NOMO-1 treated with dmso at 0.1 percent for 144 hours (cell line): ENCODE data around the gene CMA1.
"Not testable (repeated sequence)": the region's sequence is repeated elsewhere in the genome, so short reads cannot be mapped to it uniquely, and the experiment has no call there.

Experiments
- DNase-seq: peaks from one replicate; lab custom pipeline; 2025; ENCODE audit not compliant: unreplicated experiment; lab: John Stamatoyannopoulos, UW

CMA1 gene, protein sequence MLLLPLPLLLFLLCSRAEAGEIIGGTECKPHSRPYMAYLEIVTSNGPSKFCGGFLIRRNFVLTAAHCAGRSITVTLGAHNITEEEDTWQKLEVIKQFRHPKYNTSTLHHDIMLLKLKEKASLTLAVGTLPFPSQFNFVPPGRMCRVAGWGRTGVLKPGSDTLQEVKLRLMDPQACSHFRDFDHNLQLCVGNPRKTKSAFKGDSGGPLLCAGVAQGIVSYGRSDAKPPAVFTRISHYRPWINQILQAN

GRCh38 chr14:24508155-24508840 lies at the start of gene CMA1:
Gene CMA1, minus strand, starts transcription at chr14:24508265. Its CDS starts 30 bp downstream, at chr14:24508235.
- no peak for DNase-seq

DNA sequence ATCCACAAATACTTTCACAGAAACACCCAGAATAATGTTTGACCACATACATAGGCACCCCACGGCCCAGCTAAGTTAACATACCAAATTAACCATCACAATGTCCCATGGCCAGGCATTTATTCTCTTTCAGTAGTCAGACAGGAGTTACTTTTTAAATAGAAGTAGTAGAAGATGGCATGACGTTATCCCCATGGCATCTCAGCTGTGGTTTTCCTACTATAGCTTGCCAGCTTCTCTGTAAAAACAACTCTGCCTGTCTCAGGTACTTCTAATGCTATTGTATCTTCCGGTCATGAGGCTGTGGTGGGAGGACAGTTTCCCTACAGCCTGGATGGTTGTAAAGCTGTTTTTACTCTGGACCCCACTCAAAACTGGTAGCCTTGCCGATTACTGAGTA lies 48.7 kb upstream of the CMA1 start:
- no peak for DNase-seq

DNA sequence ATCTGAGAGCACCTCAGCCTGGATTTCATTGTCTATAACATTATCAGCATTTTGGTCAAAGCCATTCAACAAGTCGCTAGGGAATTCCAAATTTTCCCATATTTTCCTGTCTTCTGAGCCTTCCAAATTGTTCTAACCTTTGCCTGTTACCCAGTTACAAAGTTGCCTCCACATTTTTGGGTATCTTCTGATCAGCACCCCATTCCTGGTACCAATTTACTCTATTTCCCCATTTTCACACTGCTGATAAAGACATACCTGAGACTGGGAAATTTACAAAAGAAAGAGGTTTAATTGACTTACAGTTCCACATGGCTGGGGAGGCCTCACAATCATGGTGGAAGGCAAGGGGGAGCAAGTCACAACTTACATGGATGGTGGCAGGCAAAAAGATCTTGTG lies 41.0 kb upstream of the CMA1 start:
- not testable (repeated sequence) for DNase-seq

DNA sequence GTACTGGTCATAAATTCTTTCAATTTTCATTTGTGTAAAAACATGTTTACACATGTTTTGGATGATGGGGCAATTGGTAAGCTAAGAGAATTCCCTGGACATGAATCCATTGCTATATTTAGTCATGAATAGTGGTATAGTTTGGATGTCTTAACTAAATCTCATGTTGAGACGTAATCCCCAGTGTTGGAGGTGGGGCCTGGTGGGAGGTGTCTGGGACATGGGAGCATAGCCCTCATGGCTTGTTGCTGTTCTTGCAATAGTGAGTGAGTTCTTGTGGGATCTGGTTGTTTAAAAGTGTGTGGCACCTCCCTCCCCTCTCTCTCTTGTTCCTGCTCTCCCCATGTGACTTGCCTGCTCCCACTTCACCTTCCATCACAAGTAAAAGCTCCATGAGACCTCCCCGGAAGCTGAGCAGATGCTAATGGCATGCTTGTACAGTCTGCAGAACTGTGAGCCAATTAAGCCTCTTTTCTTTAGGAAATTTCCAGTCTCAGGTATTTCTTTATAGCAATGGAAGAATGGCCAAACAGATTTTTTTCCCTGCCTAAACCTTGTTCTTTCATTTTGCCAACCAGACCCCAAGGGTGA lies 34.4 kb upstream of the CMA1 start:
- no peak for DNase-seq

GRCh38 chr14:24535737-24536136 lies 27.7 kb upstream of the CMA1 start:
- no peak for DNase-seq

- DNase-seq: peak; percentile 42
Measured at GRCh38 chr14:24534286-24534685, 26.2 kb upstream of the CMA1 start.

- not testable (repeated sequence) for DNase-seq
Measured at GRCh38 chr14:24525877-24526620, 18.0 kb upstream of the CMA1 start.

GRCh38 chr14:24518851-24519250 lies 10.8 kb upstream of the CMA1 start:
- no peak for DNase-seq

- no peak for DNase-seq
Measured at GRCh38 chr14:24514209-24514608, 6.1 kb upstream of the CMA1 start.

DNA sequence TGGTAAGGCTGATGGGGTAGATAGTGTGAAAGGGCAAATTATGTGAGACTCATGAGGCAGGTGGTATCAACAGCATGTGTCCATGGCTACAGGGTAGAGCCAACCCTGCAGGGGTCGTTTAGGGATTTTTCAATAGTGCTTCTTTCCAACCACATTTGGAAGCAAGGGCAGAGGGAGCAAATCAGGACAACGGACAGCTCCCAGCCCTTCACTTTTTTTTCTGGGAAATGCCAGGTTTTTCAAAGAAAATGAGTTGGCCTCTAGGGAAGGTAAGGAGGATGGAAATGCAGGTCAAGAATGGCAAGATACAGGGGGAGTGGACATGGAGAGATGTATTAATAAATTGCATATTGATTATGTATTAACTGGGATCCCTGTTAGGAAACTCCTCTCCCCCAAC lies 4.9 kb upstream of the CMA1 start:
- no peak for DNase-seq

- no peak for DNase-seq
Measured at GRCh38 chr14:24506443-24506842, 1.6 kb downstream of the CMA1 start.

- DNase-seq: no peak
Measured at GRCh38 chr14:24504425-24504950, 3.6 kb downstream of the CMA1 start.

GRCh38 chr14:24491586-24492408 lies 16.3 kb downstream of the CMA1 start:
- not testable (repeated sequence) for DNase-seq

DNA sequence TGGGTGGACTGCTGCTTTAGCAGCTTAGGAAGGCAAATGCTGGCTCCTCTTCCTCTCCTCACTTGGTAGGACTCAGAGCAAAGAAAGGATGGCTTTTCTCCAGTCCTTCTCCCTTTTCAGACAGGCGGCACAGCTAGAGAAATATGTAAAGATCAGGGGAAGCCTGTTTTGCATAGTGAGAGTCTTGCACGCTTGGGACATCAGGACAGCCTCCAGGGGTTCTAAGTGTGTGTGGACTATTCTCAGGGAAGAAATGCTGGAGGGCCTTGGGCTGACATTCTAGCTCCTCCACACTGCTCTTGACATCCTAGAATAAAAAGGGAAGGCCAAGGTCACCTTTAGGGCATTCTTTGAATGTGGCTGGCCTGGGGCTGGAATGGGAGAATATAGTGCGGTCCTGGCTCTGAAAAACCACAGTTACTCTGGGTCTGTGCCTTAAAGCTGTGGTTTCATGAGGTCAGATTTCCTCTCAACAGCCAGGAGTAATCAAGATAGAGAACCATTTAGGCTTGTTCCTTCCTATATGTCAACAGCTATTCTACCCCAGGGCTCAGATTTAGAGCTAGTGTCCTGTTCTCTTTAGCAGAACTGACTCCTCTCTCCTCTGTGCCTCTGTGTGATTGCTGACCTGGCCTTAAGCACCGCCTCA lies 24.3 kb downstream of the CMA1 start:
- peak; percentile 73 for DNase-seq

- DNase-seq: peak; percentile 10
Measured at GRCh38 chr14:24482699-24483303, 25.3 kb downstream of the CMA1 start.

GRCh38 chr14:24481622-24482324 lies 26.3 kb downstream of the CMA1 start:
- DNase-seq: peak; percentile 14

- not testable (repeated sequence) for DNase-seq
Measured at GRCh38 chr14:24479999-24480398, 28.1 kb downstream of the CMA1 start.

- DNase-seq: no peak
Measured at GRCh38 chr14:24475261-24475660, 32.8 kb downstream of the CMA1 start.

GRCh38 chr14:24473211-24473610 lies 34.9 kb downstream of the CMA1 start:
- no peak for DNase-seq
